CD14-positive monocyte (primary cell): ENCODE results near the gene MUC13. TPM values are rescaled to one million over a fixed set of nuclear protein-coding genes. Genes with fewer than 3 reads are reported as not detected.
A peak's percentile ranks its signal among the peaks of the same experiment; 100 is the strongest.
"Not testable (repeated sequence)": the region's sequence is repeated elsewhere in the genome, so short reads cannot be mapped to it uniquely, and the experiment has no call there.

Experiments used
- DNase-seq, 3 donors: peaks; one replicate each; pipeline ENCODE4 v3.0.0-alpha.2; 2011 to 2022
- H2AFZ ChIP-seq: 2 replicates; pipeline ENCODE4 v1.6.0; 2012; ENCODE audit warnings: mild to moderate bottlenecking, low read depth, low read length, inconsistent platforms; ENCODE audit not compliant: insufficient read depth, poor library complexity, severe bottlenecking
- H3K27ac ChIP-seq, 2 donors: 1 replicate in 1 of 2; 2 replicates in 1 of 2; pipeline ENCODE4 v1.5.1; 2012 to 2013; ENCODE audit warnings: low read length in 2 of 2, control low read depth in 1 of 2, inconsistent platforms in 1 of 2, low read depth in 1 of 2, mild to moderate bottlenecking in 1 of 2
- H3K27me3 ChIP-seq, 2 donors: one replicate each; pipeline versions ENCODE4 v1.6.0 to v1.6.1; 2011 to 2013; ENCODE audit warnings: low read length in 2 of 2; ENCODE audit not compliant: control insufficient read depth in 2 of 2, insufficient read depth in 2 of 2
- H3K36me3 ChIP-seq, 2 donors: replicated peaks in 1 of 2; 1 replicate in 1 of 2; 2 replicates in 1 of 2; pipeline versions ENCODE4 v1.5.1 to v1.6.1; 2012 to 2013; ENCODE audit warnings: low read length in 2 of 2, control low read depth in 1 of 2, inconsistent platforms in 1 of 2, mild to moderate bottlenecking in 1 of 2; ENCODE audit not compliant: insufficient read depth in 2 of 2, control insufficient read depth in 1 of 2
- H3K4me1 ChIP-seq, 2 donors: 1 replicate in 1 of 2; 2 replicates in 1 of 2; pipeline versions ENCODE4 v1.5.1 to v1.6.1; 2012 to 2013; ENCODE audit warnings: low read length in 2 of 2, control low read depth in 1 of 2, inconsistent platforms in 1 of 2, mild to moderate bottlenecking in 1 of 2, moderate library complexity in 1 of 2; ENCODE audit not compliant: insufficient read depth in 2 of 2, control insufficient read depth in 1 of 2
- H3K4me2 ChIP-seq: replicated peaks from 2 replicates; pipeline ENCODE3; 2012; ENCODE audit warnings: low read length, moderate library complexity, mild to moderate bottlenecking; ENCODE audit not compliant: poor library complexity, severe bottlenecking; ENCODE audit errors: extremely low read depth
- H3K4me3 ChIP-seq, 3 experiments: fragments of 200-600 bp in 1 of 3; sonication (generic) in 1 of 3; replicated peaks in 1 of 3; 1 replicate in 2 of 3; 2 replicates in 1 of 3; pipeline ENCODE4 v1.5.1; 2011 to 2013; ENCODE audit warnings: low read length in 3 of 3, mild to moderate bottlenecking in 3 of 3, control low read depth in 2 of 3, low read depth in 2 of 3, inconsistent platforms in 1 of 3, moderate library complexity in 1 of 3
- H3K79me2 ChIP-seq: 2 replicates; pipeline ENCODE4 v1.6.0; 2012; ENCODE audit warnings: mild to moderate bottlenecking, control low read depth, inconsistent platforms, low read length, moderate library complexity; ENCODE audit not compliant: insufficient read depth
- H3K9ac ChIP-seq: 2 replicates; pipeline ENCODE4 v1.6.0; 2017; ENCODE audit warnings: low read length, mild to moderate bottlenecking; ENCODE audit not compliant: insufficient read depth, poor library complexity, severe bottlenecking
- H3K9me3 ChIP-seq, 2 donors: replicated peaks in 1 of 2; 1 replicate in 1 of 2; 2 replicates in 1 of 2; pipeline versions ENCODE4 v1.5.1 to v1.6.1; 2012 to 2013; ENCODE audit warnings: low read length in 2 of 2, control low read depth in 1 of 2; ENCODE audit not compliant: control insufficient read depth in 1 of 2, insufficient read depth in 1 of 2
- H4K20me1 ChIP-seq: 2 replicates; pipeline ENCODE4 v1.6.0; 2012; ENCODE audit warnings: mild to moderate bottlenecking, low read length, control low read depth, moderate library complexity; ENCODE audit not compliant: insufficient read depth
- H3K27ac Mint-ChIP-seq, 7 donors: one replicate each; pipeline ENCODE4 v1.8.0; 2020; ENCODE audit warnings: mild to moderate bottlenecking in 7 of 7, mixed read lengths in 7 of 7, moderate library complexity in 6 of 7, inconsistent platforms in 2 of 7
- H3K27me3 Mint-ChIP-seq, 3 donors: one replicate each; pipeline ENCODE4 v1.8.0; 2021 to 2022; ENCODE audit warnings: low read depth in 3 of 3, mild to moderate bottlenecking in 3 of 3, mixed read lengths in 3 of 3, moderate library complexity in 3 of 3, inconsistent platforms in 1 of 3
- H3K36me3 Mint-ChIP-seq, 2 donors: one replicate each; pipeline ENCODE4 v1.8.0; 2020; ENCODE audit warnings: mixed read lengths in 2 of 2, inconsistent platforms in 1 of 2, mild to moderate bottlenecking in 1 of 2
- H3K4me1 Mint-ChIP-seq: one replicate; pipeline ENCODE4 v1.8.0; 2020; ENCODE audit warnings: mild to moderate bottlenecking, mixed read lengths
- H3K4me3 Mint-ChIP-seq, 2 donors: one replicate each; pipeline ENCODE4 v1.8.0; 2020; ENCODE audit warnings: mild to moderate bottlenecking in 2 of 2, mixed read lengths in 2 of 2, moderate library complexity in 1 of 2
- H3K9me3 Mint-ChIP-seq, 7 donors: one replicate each; pipeline ENCODE4 v1.8.0; 2020 to 2022; ENCODE audit warnings: mixed read lengths in 7 of 7, mild to moderate bottlenecking in 6 of 7, moderate library complexity in 6 of 7, inconsistent platforms in 2 of 7
- CTCF ChIP-seq: fragments of 200-600 bp; IDR thresholded peaks from one replicate; pipeline ENCODE4 v1.8.0; 2022; ENCODE audit warnings: antibody characterized with exemption, mild to moderate bottlenecking
- WGBS: methylation state at CpG from one replicate; pipeline ENCODE4 v1.1.5; 2013; ENCODE audit warnings: missing lambda C conversion rate; ENCODE audit not compliant: insufficient coverage; 5-methylcytosine and 5-hydroxymethylcytosine counted together
- intact Hi-C, 2 donors: fragments of 100-400 bp; cut with micrococcal nuclease; formaldehyde crosslinking; loops; one replicate each; pipeline versions ENCODE4 v1.15.0 to v1.15.1; 2023
- polyA plus RNA-seq, 3 donors: library from polyadenylated mRNA; depleted of rRNA in 1 of 3; unstranded in 2 of 3; stranded (reverse) in 1 of 3; fragments of 300-500 nt in 2 of 3; fragments of >200 nt in 1 of 3; fragmentation: Illumina TruSeq in 2 of 3; gene quantifications; 1 replicate in 2 of 3; 2 replicates in 1 of 3; pipeline ENCODE4 v1.2.3, GENCODE V29; 2012 to 2021

MUC13 gene
- polyA plus RNA-seq, 3 donors, result not detected

- WGBS, result 100% methylated on average over 1 of the region's 5 CpGs
Observed at GRCh38 chr3:124960698-124961097, 26.1 kb upstream of the MUC13 start.

DNA sequence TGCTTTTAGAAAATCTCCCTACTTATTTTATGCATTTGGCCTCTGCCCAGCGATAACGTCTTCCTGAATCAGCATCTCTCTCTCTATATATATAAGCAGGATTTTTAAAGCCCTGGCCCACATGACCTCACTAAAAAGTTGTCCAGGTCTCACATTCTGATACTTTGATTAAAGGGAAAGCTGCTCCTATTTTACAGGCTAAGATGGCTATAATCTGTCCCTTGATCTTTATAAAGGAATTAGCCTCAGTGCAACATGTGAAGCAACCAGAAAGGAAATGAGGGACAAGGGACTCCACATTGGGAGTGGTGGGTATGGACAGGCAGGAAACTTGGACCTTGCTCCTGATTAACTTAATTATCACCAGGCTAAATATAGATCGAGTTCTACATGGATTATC, 25.6 kb upstream of the MUC13 start:
- Mint-ChIP-seq H3K4me3 (no peak overlapping the region), H3K27me3 (peaks cover under 1 to 5% (median 4%) of the 10 kb centered on the region in 3 donors), H3K9me3 (no peaks in the 10 kb centered on the region), H3K4me1 (no peaks in the 10 kb centered on the region), H3K27ac (no peak overlapping the region), H3K36me3 (no peaks in the 10 kb centered on the region)
- no peak for DNase-seq
- Histone ChIP-seq H3K4me2 (no peak overlapping the region), H3K9ac (no peak overlapping the region), H3K79me2 (no peaks in the 10 kb centered on the region), H3K9me3 (no peaks in the 10 kb centered on the region), H3K4me3 (no peak overlapping the region), H4K20me1 (no peaks in the 10 kb centered on the region), H2AFZ (no peak overlapping the region), H3K4me1 (no peaks in the 10 kb centered on the region), H3K36me3 (no peaks in the 10 kb centered on the region), H3K27ac (no peak overlapping the region), H3K27me3 (no peaks in the 10 kb centered on the region)
- TF ChIP-seq CTCF, result no peak
- WGBS, result no CpG with 5 or more reads among the region's 3 CpGs
- intact Hi-C loops, result no loop called here

More at GRCh38 chr3:124960698-124961097, 26.1 kb upstream of the MUC13 start:
- DNase-seq, result no peak
- Histone ChIP-seq H3K4me1 (no peaks in the 10 kb centered on the region), H3K9ac (no peak overlapping the region), H3K27ac (no peak overlapping the region), H2AFZ (no peak overlapping the region), H3K79me2 (no peaks in the 10 kb centered on the region), H3K27me3 (no peaks in the 10 kb centered on the region), H3K9me3 (no peaks in the 10 kb centered on the region), H4K20me1 (no peaks in the 10 kb centered on the region), H3K36me3 (no peaks in the 10 kb centered on the region), H3K4me3 (no peak overlapping the region), H3K4me2 (no peak overlapping the region)
- Mint-ChIP-seq H3K4me1 (no peaks in the 10 kb centered on the region), H3K27ac (peak overlapping the region in 1 of 7 donors; percentile 32), H3K9me3 (no peaks in the 10 kb centered on the region), H3K27me3 (peaks cover 0 to 5% (median 4%) of the 10 kb centered on the region in 3 donors), H3K36me3 (no peaks in the 10 kb centered on the region), H3K4me3 (no peak overlapping the region)
- TF ChIP-seq CTCF, result no peak
- intact Hi-C loops, result no loop called here

DNA sequence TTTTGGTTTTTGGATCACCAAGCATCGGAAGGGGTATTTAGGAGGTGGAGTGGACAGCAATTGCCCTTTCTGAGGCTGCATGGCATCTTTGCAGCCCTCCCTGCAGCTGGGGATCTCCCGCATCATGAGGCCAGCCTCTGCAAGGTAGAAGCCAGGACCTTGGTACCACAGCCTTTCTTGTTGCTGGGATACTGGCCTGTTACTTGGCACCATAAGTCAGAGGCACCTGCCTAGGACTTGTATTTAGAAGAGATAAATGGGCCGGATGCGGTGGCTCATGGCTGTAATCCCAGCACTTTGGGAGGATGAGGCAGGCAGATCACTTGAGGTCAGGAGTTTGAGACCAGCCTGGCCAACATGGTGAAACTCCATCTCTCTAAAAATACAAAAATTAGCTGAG, 23.4 kb upstream of the MUC13 start:
- H3K4me1 ChIP-seq, H3K4me3 Mint-ChIP-seq, H4K20me1 ChIP-seq, H3K27ac Mint-ChIP-seq, H3K4me3 ChIP-seq, intact Hi-C loops, H3K9me3 ChIP-seq, DNase-seq, H3K36me3 Mint-ChIP-seq, H3K4me2 ChIP-seq, H3K27me3 ChIP-seq, H3K27me3 Mint-ChIP-seq, H3K27ac ChIP-seq, H3K9ac ChIP-seq, H3K9me3 Mint-ChIP-seq, H3K4me1 Mint-ChIP-seq, H3K36me3 ChIP-seq, H2AFZ ChIP-seq, H3K79me2 ChIP-seq: not testable (repeated sequence)
- 100% methylated on average over 2 of the region's 4 CpGs for WGBS
